ENCODE results near the gene ALKBH3.

DNA sequence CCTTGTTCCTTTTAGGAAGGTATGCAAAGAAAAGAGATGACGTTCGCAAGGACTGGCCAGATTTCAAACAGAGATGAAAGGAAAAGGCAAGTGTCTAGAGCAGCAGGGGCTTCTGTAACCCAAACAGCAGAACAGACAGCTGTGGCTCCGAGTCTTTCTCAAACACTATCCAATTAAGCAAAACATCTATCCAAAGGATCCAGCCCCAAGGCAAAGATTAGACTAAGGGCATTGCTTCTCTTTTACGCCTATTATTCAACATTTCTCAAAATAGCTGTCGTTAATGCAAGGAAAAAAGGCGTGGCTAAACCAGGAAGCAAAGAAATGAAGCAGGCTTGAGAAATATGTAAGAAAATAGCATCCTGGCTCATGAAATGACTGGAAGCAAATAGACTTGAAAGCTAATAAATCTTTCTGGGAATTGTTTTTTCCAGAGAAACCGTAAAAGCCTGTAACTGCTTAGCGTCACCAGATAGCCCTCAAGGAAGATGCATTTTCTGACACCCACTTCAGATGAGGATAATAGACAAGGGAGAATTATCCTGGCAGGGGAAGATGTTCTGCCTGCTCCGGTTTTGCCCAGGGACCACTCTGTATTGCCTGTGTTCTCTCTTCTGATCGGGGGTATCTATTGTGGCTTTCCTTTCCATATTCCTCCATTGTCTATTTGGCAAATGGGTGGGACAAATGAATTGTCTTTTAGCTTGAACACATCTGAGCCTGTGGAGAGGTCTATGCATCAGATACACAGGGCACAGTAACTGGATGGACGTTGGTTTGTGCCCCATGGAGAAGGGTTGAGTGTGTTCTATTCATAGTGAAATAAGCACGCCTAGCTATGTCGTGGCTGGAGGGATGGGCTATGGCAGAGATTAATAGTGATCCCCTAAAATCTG lies 82.0 kb downstream of the ALKBH3 start:
- TF ChIP-seq TOX (CRISPR knock-in tag; IDR thresholded peaks at IDR 0.05; ENCODE audit: borderline replicate concordance) (no peak), ZNF8 (CRISPR knock-in tag; IDR thresholded peaks at IDR 0.05) (no peak), ESRRG (CRISPR knock-in tag; IDR thresholded peaks at IDR 0.05) (no peak), SNAI2 (CRISPR knock-in tag; IDR thresholded peaks at IDR 0.05) (no peak), ZFP30 (CRISPR knock-in tag; IDR thresholded peaks at IDR 0.05) (no peak), TCF4 (CRISPR knock-in tag; IDR thresholded peaks at IDR 0.05; ENCODE audit: borderline replicate concordance) (no peak), BACH2 (CRISPR knock-in tag; IDR thresholded peaks at IDR 0.05; ENCODE audit: borderline replicate concordance) (no peak)
- TF ChIP-seq, protein P1, sequence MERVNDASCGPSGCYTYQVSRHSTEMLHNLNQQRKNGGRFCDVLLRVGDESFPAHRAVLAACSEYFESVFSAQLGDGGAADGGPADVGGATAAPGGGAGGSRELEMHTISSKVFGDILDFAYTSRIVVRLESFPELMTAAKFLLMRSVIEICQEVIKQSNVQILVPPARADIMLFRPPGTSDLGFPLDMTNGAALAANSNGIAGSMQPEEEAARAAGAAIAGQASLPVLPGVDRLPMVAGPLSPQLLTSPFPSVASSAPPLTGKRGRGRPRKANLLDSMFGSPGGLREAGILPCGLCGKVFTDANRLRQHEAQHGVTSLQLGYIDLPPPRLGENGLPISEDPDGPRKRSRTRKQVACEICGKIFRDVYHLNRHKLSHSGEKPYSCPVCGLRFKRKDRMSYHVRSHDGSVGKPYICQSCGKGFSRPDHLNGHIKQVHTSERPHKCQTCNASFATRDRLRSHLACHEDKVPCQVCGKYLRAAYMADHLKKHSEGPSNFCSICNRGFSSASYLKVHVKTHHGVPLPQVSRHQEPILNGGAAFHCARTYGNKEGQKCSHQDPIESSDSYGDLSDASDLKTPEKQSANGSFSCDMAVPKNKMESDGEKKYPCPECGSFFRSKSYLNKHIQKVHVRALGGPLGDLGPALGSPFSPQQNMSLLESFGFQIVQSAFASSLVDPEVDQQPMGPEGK (CRISPR knock-in tag; IDR thresholded peaks at IDR 0.05; ENCODE audit: borderline replicate concordance) = no peak
- TF ChIP-seq, protein P2, sequence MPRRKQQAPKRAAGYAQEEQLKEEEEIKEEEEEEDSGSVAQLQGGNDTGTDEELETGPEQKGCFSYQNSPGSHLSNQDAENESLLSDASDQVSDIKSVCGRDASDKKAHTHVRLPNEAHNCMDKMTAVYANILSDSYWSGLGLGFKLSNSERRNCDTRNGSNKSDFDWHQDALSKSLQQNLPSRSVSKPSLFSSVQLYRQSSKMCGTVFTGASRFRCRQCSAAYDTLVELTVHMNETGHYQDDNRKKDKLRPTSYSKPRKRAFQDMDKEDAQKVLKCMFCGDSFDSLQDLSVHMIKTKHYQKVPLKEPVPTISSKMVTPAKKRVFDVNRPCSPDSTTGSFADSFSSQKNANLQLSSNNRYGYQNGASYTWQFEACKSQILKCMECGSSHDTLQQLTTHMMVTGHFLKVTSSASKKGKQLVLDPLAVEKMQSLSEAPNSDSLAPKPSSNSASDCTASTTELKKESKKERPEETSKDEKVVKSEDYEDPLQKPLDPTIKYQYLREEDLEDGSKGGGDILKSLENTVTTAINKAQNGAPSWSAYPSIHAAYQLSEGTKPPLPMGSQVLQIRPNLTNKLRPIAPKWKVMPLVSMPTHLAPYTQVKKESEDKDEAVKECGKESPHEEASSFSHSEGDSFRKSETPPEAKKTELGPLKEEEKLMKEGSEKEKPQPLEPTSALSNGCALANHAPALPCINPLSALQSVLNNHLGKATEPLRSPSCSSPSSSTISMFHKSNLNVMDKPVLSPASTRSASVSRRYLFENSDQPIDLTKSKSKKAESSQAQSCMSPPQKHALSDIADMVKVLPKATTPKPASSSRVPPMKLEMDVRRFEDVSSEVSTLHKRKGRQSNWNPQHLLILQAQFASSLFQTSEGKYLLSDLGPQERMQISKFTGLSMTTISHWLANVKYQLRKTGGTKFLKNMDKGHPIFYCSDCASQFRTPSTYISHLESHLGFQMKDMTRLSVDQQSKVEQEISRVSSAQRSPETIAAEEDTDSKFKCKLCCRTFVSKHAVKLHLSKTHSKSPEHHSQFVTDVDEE (CRISPR knock-in tag; IDR thresholded peaks at IDR 0.05) = no peak
- TF ChIP-seq, protein P3, sequence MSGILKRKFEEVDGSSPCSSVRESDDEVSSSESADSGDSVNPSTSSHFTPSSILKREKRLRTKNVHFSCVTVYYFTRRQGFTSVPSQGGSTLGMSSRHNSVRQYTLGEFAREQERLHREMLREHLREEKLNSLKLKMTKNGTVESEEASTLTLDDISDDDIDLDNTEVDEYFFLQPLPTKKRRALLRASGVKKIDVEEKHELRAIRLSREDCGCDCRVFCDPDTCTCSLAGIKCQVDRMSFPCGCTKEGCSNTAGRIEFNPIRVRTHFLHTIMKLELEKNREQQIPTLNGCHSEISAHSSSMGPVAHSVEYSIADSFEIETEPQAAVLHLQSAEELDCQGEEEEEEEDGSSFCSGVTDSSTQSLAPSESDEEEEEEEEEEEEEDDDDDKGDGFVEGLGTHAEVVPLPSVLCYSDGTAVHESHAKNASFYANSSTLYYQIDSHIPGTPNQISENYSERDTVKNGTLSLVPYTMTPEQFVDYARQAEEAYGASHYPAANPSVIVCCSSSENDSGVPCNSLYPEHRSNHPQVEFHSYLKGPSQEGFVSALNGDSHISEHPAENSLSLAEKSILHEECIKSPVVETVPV (CRISPR knock-in tag; IDR thresholded peaks at IDR 0.05) = no peak

All from SK-N-SH treated with all-trans-retinoic acid at 6 μM for 48 hours (cell line).